Astrocyte (in vitro differentiated cells and primary cell): ENCODE results near the gene ZGPAT. TPM values are rescaled to one million over a fixed set of nuclear protein-coding genes. Genes with fewer than 3 reads are reported as not detected.

Source experiments
- DNase-seq: peaks from one replicate; pipeline ENCODE4 v3.0.0-alpha.2; 2010; ENCODE audit warnings: low read depth
- FAIRE-seq: peaks from 2 replicates; lab custom pipeline; 2011; peaks lifted over from hg19 to GRCh38; lab: Jason Lieb, UNC
- H2AFZ ChIP-seq: 2 replicates; pipeline ENCODE4 v1.6.0; 2012; ENCODE audit warnings: low read depth, low read length, inconsistent platforms
- H3K27ac ChIP-seq: 2 replicates; pipeline ENCODE4 v1.5.1; 2011; ENCODE audit warnings: low read depth, low read length, inconsistent platforms
- H3K27me3 ChIP-seq: 2 replicates; pipeline ENCODE4 v1.6.0; 2011; ENCODE audit warnings: low read length, inconsistent platforms; ENCODE audit not compliant: insufficient read depth
- H3K36me3 ChIP-seq: 2 replicates; pipeline ENCODE4 v1.5.1; 2011; ENCODE audit warnings: low read length, inconsistent platforms; ENCODE audit not compliant: insufficient read depth
- H3K4me1 ChIP-seq: 2 replicates; pipeline ENCODE4 v1.5.1; 2011; ENCODE audit warnings: low read length, inconsistent platforms; ENCODE audit not compliant: insufficient read depth
- H3K4me2 ChIP-seq: 2 replicates; pipeline ENCODE4 v1.6.0; 2012; ENCODE audit warnings: low read length, inconsistent platforms
- H3K4me3 ChIP-seq: 2 replicates; pipeline ENCODE4 v1.5.1; 2011; ENCODE audit warnings: low read depth, mild to moderate bottlenecking, low read length, inconsistent platforms; ENCODE audit not compliant: insufficient read depth
- H3K79me2 ChIP-seq: 2 replicates; pipeline ENCODE4 v1.6.0; 2012; ENCODE audit warnings: mild to moderate bottlenecking, low read length, inconsistent platforms; ENCODE audit not compliant: insufficient read depth
- H3K9ac ChIP-seq: 2 replicates; pipeline ENCODE4 v1.6.0; 2012; ENCODE audit warnings: mild to moderate bottlenecking, low read length, inconsistent platforms
- H3K9me3 ChIP-seq: 2 replicates; pipeline ENCODE4 v1.5.1; 2012; ENCODE audit warnings: low read depth, mild to moderate bottlenecking, low read length, inconsistent platforms; ENCODE audit not compliant: insufficient read depth
- H4K20me1 ChIP-seq: 2 replicates; pipeline ENCODE4 v1.6.0; 2012; ENCODE audit warnings: low read length, inconsistent platforms; ENCODE audit not compliant: insufficient read depth
- H3K27ac Mint-ChIP-seq: one replicate; pipeline ENCODE4 v1.8.0; 2021; ENCODE audit warnings: mild to moderate bottlenecking, mixed read lengths; ENCODE audit not compliant: unreplicated experiment
- H3K27me3 Mint-ChIP-seq: one replicate; pipeline ENCODE4 v1.8.0; 2021; ENCODE audit warnings: low read depth, mixed read lengths; ENCODE audit not compliant: unreplicated experiment
- H3K36me3 Mint-ChIP-seq: one replicate; pipeline ENCODE4 v1.8.0; 2021; ENCODE audit warnings: low read depth, mixed read lengths; ENCODE audit not compliant: unreplicated experiment
- H3K4me1 Mint-ChIP-seq: one replicate; pipeline ENCODE4 v1.8.0; 2021; ENCODE audit warnings: low read depth, mixed read lengths; ENCODE audit not compliant: unreplicated experiment
- H3K4me3 Mint-ChIP-seq: one replicate; pipeline ENCODE4 v1.8.0; 2021; ENCODE audit warnings: mild to moderate bottlenecking, moderate library complexity, mixed read lengths; ENCODE audit not compliant: unreplicated experiment
- H3K9me3 Mint-ChIP-seq: one replicate; pipeline ENCODE4 v1.8.0; 2021; ENCODE audit warnings: mild to moderate bottlenecking, mixed read lengths; ENCODE audit not compliant: unreplicated experiment
- EZH2 ChIP-seq: IDR thresholded peaks from 2 replicates; pipeline ENCODE4 v1.6.1; 2012; ENCODE audit warnings: mild to moderate bottlenecking, low read length, inconsistent platforms; ENCODE audit not compliant: insufficient read depth
- total RNA-seq: library from RNA; stranded (reverse); gene quantifications from 2 replicates; pipeline ENCODE4 v1.2.1, GENCODE V29; 2021
- TF ChIP-seq, protein P1 (sequence below): IDR thresholded peaks from 2 replicates; pipeline ENCODE4 v1.5.1; 2011; ENCODE audit warnings: low read depth, mild to moderate bottlenecking, inconsistent platforms, low read length, moderate library complexity; ENCODE audit not compliant: insufficient read depth

The ZGPAT gene
- total RNA-seq, 1 donor from 2014 or later, result 24.8 TPM

DNA sequence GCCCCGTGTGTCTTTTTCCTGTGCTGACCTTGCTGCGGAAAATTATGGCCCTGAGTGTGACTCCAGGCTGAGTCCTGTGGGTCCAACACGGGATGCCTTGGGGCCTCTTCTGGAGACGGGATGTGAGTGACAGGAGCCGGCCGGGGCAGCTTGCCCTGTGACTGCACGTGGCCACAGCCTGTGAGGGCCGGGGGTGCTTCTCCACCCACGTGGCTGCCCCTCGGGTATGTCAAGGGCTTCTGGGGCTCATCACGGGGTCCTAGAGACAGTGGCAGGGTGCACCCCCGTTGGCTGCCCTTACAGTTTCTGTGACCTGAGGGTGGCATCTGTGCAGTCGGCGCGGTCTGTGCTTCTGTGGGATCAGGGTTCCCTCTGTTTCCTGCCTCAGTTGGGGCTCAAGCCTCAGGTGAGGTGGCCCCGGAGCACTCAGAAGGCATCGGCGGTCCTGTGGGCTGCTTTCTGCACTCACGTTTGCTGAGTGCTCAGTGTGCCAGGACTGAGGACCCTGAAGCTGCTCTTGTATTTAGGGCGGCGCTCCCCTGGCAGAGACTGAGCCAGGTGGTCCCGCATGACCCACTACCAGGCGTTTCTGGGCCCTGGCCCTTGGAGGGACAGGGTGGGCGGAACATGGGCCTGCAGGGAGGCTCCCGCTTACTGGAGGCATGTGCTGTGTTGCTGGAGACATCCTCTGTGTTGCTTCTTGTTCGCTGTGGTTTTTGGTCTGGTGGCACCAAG lies 44.3 kb upstream of the ZGPAT start:
- Histone ChIP-seq H3K4me3 (no peak overlapping the region), H3K27me3 (no peaks in the 10 kb centered on the region), H3K79me2 (peaks cover 51% of the 10 kb centered on the region), H3K4me1 (peaks cover 12% of the 10 kb centered on the region), H4K20me1 (peaks cover 12% of the 10 kb centered on the region), H3K4me2 (no peak overlapping the region), H2AFZ (no peak overlapping the region), H3K36me3 (peaks cover 10% of the 10 kb centered on the region), H3K27ac (no peak overlapping the region), H3K9me3 (no peaks in the 10 kb centered on the region), H3K9ac (no peak overlapping the region)
- H3K27me3 Mint-ChIP-seq, result no peaks in the 10 kb centered on the region
- TF ChIP-seq EZH2, result no peak
- TF ChIP-seq, protein P1, sequence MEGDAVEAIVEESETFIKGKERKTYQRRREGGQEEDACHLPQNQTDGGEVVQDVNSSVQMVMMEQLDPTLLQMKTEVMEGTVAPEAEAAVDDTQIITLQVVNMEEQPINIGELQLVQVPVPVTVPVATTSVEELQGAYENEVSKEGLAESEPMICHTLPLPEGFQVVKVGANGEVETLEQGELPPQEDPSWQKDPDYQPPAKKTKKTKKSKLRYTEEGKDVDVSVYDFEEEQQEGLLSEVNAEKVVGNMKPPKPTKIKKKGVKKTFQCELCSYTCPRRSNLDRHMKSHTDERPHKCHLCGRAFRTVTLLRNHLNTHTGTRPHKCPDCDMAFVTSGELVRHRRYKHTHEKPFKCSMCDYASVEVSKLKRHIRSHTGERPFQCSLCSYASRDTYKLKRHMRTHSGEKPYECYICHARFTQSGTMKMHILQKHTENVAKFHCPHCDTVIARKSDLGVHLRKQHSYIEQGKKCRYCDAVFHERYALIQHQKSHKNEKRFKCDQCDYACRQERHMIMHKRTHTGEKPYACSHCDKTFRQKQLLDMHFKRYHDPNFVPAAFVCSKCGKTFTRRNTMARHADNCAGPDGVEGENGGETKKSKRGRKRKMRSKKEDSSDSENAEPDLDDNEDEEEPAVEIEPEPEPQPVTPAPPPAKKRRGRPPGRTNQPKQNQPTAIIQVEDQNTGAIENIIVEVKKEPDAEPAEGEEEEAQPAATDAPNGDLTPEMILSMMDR, result no peak
- no peaks in the 10 kb centered on the region for H3K9me3 Mint-ChIP-seq
- H3K4me3 Mint-ChIP-seq, result no peak overlapping the region
- peaks cover 12% of the 10 kb centered on the region for H3K36me3 Mint-ChIP-seq
- DNase-seq (no peak), FAIRE-seq (no peak)
- peaks cover 3% of the 10 kb centered on the region for H3K4me1 Mint-ChIP-seq
- no peak overlapping the region for H3K27ac Mint-ChIP-seq

DNA sequence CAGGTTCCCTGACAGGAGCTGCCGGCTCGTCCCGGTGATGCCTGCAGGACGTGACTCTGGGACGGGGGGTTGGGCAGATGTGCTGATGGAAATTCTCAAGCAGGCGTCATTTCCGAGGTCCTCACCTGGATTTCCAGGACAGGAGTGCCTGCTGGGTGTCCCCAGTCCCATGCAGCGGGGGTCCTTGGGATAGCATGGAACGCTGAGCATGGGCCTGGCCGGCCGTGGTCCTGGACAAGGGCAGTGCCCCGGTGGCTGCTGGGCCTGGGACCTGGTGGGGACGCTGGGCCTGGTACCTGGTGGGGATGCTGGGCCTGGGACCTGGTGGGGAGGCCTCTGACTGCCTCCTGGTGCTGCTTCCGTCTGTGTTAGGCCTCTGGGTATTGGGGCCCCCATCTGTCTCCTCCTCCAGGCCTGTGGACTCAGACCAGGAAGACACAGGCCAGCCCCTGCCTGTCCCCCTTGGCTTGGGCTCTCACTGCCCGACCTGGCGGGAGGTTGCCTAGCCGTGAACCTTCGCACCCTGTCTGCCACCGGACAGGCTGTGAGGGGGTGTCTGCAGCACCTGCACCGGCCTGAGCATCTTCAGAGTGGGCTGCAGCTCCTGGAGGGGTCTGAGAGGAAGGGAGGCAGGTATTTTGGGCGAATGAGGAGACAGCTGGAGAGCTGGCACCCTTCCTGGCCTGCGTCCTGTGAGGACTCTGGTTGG lies 43.5 kb upstream of the ZGPAT start:
- H3K4me1 Mint-ChIP-seq, result peaks cover 3% of the 10 kb centered on the region
- Histone ChIP-seq H4K20me1 (peaks cover 8% of the 10 kb centered on the region), H3K4me3 (no peak overlapping the region), H3K9ac (no peak overlapping the region), H3K36me3 (peaks cover 15% of the 10 kb centered on the region), H3K27ac (no peak overlapping the region), H3K9me3 (no peaks in the 10 kb centered on the region), H3K79me2 (peaks cover 43% of the 10 kb centered on the region), H3K4me2 (no peak overlapping the region), H3K4me1 (peaks cover 4% of the 10 kb centered on the region), H2AFZ (no peak overlapping the region), H3K27me3 (no peaks in the 10 kb centered on the region)
- H3K27me3 Mint-ChIP-seq, result no peaks in the 10 kb centered on the region
- no peak overlapping the region for H3K27ac Mint-ChIP-seq
- DNase-seq, result no peak
- H3K9me3 Mint-ChIP-seq, result no peaks in the 10 kb centered on the region
- peaks cover 18% of the 10 kb centered on the region for H3K36me3 Mint-ChIP-seq
- FAIRE-seq, result no peak
- TF ChIP-seq, protein P1, result no peak
- TF ChIP-seq EZH2, result no peak
- H3K4me3 Mint-ChIP-seq, result no peak overlapping the region
